HG02943 (cell line): ENCODE data around the gene BCORL1.

Experiments
- ATAC-seq: cut with Tn5 transposase; IDR thresholded peaks from one replicate; pipeline ENCODE4 v1.9.1; 2021; ENCODE audit warnings: mild to moderate bottlenecking, low read depth, moderate library complexity; ENCODE audit not compliant: unreplicated experiment

Gene BCORL1

GRCh38 chrX:130005089-130005807, 22.8 kb downstream of the BCORL1 start:
- no peak for ATAC-seq

- no peak for ATAC-seq
Measured at GRCh38 chrX:130009658-130010223, 27.3 kb downstream of the BCORL1 start.

DNA sequence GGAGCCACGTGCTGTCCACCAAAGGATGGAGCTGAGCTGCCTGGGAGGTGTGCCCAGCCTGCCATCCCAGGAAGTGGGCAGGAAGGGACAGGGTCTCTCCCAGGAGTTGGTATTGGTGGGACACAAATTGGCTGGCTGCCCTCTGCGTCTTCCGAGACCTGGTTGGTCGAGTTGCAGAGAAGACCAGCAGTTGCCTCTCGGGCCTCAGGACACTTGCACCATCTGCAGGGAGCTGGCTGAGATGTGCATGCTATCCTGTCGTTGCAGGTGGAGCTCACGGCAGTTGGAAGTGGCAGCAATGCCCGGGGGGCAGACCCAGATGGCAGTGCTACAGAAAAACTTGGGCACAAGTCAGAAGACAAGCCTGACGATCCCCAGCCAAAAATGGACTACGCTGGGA, 30.2 kb downstream of the BCORL1 start:
- ATAC-seq, result no peak

DNA sequence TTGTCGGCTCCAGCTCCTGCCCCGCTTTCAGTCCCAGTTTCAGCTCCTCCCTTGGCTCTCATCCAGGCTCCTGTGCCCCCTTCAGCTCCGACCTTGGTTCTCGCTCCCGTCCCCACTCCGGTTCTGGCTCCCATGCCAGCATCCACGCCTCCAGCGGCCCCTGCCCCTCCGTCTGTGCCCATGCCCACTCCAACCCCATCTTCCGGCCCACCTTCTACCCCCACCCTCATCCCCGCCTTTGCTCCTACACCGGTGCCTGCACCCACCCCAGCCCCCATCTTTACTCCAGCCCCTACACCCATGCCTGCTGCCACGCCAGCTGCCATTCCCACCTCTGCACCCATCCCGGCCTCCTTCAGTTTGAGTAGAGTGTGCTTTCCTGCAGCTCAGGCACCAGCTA, 31.2 kb downstream of the BCORL1 start:
- no peak for ATAC-seq

- ATAC-seq, result no peak
Measured at GRCh38 chrX:130014356-130014755, 31.9 kb downstream of the BCORL1 start.

DNA sequence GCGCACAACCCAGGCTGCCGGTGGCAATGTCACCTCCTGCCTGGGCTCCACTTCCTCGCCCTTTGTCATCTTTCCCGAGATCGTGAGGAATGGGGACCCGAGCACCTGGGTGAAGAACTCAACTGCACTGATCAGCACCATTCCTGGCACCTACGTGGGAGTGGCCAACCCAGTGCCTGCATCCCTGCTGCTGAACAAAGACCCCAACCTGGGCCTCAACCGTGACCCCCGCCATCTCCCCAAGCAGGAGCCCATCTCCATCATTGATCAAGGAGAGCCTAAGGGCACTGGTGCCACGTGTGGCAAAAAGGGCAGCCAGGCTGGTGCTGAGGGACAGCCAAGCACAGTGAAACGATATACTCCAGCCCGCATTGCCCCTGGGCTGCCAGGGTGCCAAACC, 32.3 kb downstream of the BCORL1 start:
- ATAC-seq, result no peak

DNA sequence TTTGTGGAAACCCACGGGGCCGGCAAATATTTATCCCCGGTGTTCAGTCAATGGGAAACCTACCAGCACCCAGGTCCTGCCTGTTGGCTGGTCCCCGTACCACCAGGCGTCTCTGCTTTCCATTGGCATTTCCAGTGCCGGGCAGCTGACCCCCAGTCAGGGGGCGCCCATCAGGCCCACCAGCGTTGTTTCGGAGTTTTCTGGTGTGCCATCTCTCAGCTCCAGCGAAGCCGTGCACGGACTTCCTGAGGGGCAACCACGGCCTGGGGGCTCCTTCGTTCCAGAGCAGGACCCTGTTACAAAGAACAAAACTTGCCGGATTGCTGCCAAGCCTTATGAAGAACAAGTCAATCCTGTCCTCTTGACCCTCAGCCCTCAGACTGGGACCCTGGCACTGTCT, 32.7 kb downstream of the BCORL1 start:
- no peak for ATAC-seq

DNA sequence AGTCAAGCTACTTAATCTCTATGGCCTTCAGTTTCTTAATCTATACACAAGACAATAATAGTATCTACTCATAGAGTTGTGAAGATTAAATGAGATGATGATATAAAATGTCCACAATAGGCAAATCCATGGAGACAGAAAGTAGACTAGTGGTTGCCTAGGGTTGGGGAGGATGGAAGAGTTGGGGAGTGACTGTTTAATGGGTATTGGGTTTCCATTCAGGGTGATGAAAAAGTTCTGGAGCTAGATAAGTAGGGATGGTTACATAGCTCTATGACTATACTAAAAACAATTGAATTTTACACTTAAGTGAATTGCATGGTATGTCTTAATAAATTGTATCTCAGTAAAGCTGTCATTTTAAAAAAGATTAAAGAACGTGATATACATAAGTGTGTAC, 35.7 kb downstream of the BCORL1 start:
- ATAC-seq, result no peak

DNA sequence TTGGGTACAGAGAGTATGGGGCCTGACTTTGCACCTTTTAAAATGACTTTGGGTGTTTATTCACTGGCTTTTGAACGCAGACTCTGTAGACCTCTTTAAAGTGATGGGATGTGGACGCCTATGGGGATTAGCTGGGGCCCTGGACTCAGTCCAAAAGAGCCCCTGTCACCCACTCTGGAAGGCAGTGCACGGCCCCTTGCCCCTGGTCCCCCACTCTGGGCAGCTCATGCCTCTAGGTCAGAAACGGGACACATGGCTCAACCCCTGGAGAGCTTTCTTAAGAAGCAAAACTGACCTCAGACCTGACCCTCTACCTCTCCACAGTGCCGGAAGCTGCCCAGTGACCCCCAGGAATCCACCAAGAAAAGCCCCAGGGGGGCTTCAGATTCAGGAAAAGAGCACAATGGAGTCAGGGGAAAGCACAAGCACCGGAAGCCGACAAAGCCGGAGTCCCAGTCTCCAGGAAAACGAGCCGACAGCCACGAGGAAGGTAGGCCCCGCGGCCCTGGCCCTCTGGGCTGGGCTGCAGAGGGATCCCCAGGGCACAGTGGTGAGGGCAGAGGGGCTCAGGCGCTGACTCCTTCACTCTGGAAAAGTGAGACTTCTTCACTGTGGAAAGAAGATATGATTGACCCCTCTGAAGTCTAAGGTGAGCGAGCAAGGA, 38.4 kb downstream of the BCORL1 start:
- ATAC-seq, result no peak

DNA sequence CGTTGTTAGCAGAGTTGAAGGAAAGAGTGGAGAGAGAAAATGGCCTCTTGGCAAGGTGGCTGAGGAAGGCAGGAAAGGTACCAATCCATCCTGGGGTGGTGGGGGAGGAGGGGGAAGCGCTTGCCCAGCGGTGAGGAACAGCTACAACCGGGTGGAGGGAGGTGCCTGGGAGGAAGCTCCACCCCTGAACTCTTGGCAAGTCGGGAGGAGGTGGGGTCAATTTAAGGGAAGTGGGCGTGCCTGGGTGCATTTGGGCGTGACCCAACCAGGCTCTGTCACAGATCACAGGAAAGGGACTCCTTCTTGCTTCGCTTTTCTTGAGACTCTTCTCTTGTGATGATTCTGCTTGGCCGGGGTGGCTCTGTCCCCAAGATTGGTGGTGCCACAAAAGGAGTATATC, 41.7 kb downstream of the BCORL1 start:
- ATAC-seq, result peak; percentile 99

GRCh38 chrX:130025256-130025655, 42.8 kb downstream of the BCORL1 start:
- ATAC-seq, result no peak

GRCh38 chrX:130027569-130027968, 45.1 kb downstream of the BCORL1 start:
- no peak for ATAC-seq

DNA sequence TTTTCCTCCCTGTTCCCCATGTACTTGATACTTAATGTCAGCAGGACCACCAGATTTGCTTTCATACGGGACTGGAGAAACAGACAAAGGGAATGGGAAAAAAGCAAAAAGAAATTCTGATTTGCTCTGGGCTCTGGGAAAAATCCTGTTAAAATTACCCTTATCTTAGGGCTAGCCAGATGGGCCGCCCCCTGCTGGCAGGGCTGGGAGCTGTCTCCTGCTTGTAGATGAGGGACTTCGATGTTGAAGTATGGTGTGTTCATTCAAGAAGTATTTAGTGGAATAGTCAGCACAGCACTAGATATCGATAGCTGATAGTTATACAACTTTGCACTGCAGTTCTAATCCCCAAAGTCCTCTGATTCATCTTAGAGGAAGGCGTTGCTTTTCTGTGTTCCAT, 45.8 kb downstream of the BCORL1 start:
- ATAC-seq, result no peak

DNA sequence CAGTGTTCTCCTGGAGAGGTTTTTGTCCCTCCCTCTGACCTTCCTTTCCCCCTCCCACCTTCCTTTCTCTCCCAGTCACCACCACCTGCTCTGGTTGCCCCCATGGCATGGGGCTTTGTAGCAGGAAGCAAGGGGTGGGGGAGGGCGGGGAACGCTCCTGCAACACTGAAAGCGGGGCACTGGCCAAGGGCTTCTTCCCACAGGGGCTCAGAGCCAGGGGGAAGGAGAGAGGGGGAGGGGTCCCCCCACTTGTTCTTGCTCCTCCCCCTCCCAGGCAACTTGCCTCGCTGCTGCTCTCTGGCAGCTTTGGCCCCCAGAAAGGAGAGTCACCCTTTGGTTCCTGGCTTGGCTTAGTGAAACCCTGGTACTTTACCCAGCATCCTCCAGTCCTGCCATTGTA, 48.4 kb downstream of the BCORL1 start:
- no peak for ATAC-seq

- ATAC-seq, result no peak
Measured at GRCh38 chrX:130032552-130032951, 50.1 kb downstream of the BCORL1 start.

DNA sequence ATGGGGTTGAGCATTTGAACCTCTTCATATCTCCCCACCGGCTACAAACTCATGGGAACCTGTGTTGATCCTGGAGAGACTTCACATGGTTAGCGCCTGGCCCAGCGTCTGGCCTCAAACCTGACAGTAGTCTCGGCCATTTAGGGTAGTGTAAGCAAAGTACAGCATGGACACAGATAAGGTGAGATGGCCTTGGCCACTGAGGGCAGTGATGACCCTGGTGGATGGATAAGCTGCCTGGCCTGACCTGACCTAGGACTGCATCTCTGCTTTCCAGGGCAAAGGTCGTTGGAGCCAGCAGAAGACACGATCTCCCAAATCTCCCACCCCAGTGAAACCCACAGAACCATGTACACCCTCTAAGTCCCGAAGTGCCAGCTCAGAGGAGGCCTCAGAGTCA, 51.7 kb downstream of the BCORL1 start:
- no peak for ATAC-seq

- ATAC-seq, result no peak
Measured at GRCh38 chrX:130039847-130040246, 57.4 kb downstream of the BCORL1 start.

DNA sequence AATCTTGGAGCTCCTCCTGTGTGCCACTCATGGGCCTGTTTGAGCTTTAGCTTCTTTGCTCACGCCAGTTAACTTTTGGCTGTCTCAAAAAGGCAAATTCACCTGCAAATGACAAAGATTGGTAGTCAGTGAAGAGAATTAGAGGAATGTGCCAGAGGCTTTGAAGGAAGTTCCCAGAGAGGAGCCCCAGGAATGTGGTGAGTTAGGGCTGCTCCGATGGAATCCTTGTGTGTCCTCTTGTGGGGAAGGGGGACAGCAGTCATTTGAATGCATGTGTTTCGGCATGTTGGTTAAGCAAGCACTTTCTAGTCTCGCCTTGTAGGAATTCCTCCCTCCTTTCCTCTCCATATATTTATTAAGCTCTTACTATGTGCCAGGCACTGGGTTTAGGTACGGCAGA, 65.0 kb downstream of the BCORL1 start:
- ATAC-seq, result no peak

DNA sequence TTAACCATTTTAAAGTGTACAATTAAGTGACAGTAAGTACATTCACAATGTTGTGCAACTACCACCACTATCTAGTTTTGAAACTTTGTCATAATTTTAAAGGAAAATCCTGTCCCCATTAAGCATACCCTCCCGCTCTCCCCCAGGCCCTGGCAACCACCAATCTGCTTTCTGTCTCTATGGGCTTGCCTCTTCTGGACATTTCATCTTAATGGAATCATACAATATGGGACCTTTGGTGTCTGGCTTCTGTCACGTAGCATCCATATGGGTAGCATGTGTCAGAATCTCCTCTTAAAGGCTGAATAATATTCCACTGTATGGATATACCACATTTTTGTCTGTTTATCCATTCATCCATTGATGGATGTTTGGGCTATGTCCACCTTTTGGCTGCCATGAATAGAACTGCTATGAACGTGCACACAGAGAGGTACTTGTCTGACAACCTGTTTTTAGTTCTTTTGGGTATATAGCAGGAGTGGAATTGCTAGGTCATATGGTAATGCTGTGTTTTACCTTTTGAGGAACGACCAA, 66.3 kb downstream of the BCORL1 start:
- ATAC-seq, result no peak

GRCh38 chrX:130049821-130050220, 67.4 kb downstream of the BCORL1 start:
- no peak for ATAC-seq

GRCh38 chrX:130051176-130051845, 68.9 kb downstream of the BCORL1 start:
- ATAC-seq, result no peak
